Ovary (tissue), 9 donors: ENCODE results near the gene BBS9. TPM values are rescaled to one million over a fixed set of nuclear protein-coding genes. Genes with fewer than 3 reads are reported as not detected.

Experiments
- DNase-seq, 5 donors: peaks; one replicate each; pipeline ENCODE4 v3.0.0-alpha.2; 2019 to 2020
- H3K27ac ChIP-seq, 2 donors: fragments of 200-600 bp; one replicate each; pipeline versions ENCODE4 v1.5.1 to v1.8.0; 2019 to 2022
- H3K27me3 ChIP-seq: fragments of 200-600 bp; one replicate; pipeline ENCODE4 v1.8.0; 2022
- H3K36me3 ChIP-seq: fragments of 200-600 bp; sonication (generic); one replicate; pipeline ENCODE4 v1.5.1; 2019
- H3K4me1 ChIP-seq: one replicate; pipeline ENCODE4 v1.8.1; 2013; ENCODE audit warnings: mild to moderate bottlenecking, moderate library complexity; ENCODE audit not compliant: insufficient read depth
- H3K4me3 ChIP-seq: fragments of 200-600 bp; sonication (generic); one replicate; pipeline ENCODE4 v1.5.1; 2017
- H3K9me3 ChIP-seq, 2 donors: fragments of 200-600 bp in 1 of 2; sonication (generic) in 1 of 2; one replicate each; pipeline versions ENCODE4 v1.5.1 to v1.8.1; 2013 to 2019; ENCODE audit warnings: mild to moderate bottlenecking in 1 of 2, moderate library complexity in 1 of 2
- EP300 ChIP-seq: sonication (generic); formaldehyde crosslinking; IDR thresholded peaks from one replicate; pipeline ENCODE4 v1.6.1; 2017; ENCODE audit warnings: antibody characterized with exemption
- POLR2A ChIP-seq: fragments of 450-650 bp; IDR thresholded peaks from one replicate; pipeline ENCODE4 v1.6.1; 2017; ENCODE audit warnings: antibody characterized with exemption, mild to moderate bottlenecking, moderate library complexity
- WGBS, 3 donors: extraction: QIAGEN DNeasy Blood & Tissue Kit in 1 of 3; methylation state at CpG; one replicate each; pipeline versions ENCODE4 v1.1.5 to v1.1.7; 2013 to 2017; 5-methylcytosine and 5-hydroxymethylcytosine counted together
- intact Hi-C, 4 donors: fragments of 100-400 bp; cut with DNase I; formaldehyde crosslinking; loops; one replicate each; pipeline versions ENCODE4 v1.11.0 to v1.15.1; 2022 to 2023
- polyA plus RNA-seq, 2 donors: library from polyadenylated mRNA; stranded (reverse); fragments of 200-250 nt in 1 of 2; fragments of 350-450 nt in 1 of 2; fragmentation: Illumina TruSeq in 1 of 2; extraction: RNeasy Lipid Tissue Mini Kit (QIAGEN cat#74804) in 1 of 2; gene quantifications; one replicate each; pipeline ENCODE4 v1.2.3, GENCODE V29; 2013 to 2014
- total RNA-seq, 7 donors: library from RNA; depleted of rRNA in 2 of 7; stranded (reverse); fragments of >200 nt in 2 of 7; fragmentation: NEBNext Ultra II Directional in 3 of 7; extraction: Animal tissue kit (Norgen Biotek cat#: 25700) in 3 of 7; gene quantifications; one replicate each; pipeline versions ENCODE4 v1.1.0 to v1.2.4, GENCODE V29; 2016 to 2023
- TF ChIP-seq, protein P1 (sequence below), 3 donors: fragments of 450-650 bp in 2 of 3; fragments of 200-600 bp in 1 of 3; IDR thresholded peaks; one replicate each; pipeline versions ENCODE4 v1.5.1 to v1.8.0; 2016 to 2022; ENCODE audit warnings: antibody characterized with exemption in 3 of 3, mild to moderate bottlenecking in 1 of 3
- donor health status: DM: no; HTN: no; CAD: no; lungs with moderate emphysema.
- donor health status: DM: no; HTN: no; CAD: no.
- donor health status: Bipolar disorder and iron deficiency.
- donor health status: DM: yes; HTN: yes; CAD: no.
- donor health status: DM: no; HTN: no; CAD: no.
- donor health status: DM: yes; HTN: yes; CAD: no.

The BBS9 gene
- total and polyA plus RNA-seq, 9 donors = 8.1 to 42.0 (median 29.7) TPM

- no peak for DNase-seq
- Histone ChIP-seq H3K36me3 (no peaks in the 10 kb centered on the region), H3K4me3 (no peak overlapping the region), H3K4me1 (peaks cover 1% of the 10 kb centered on the region), H3K27ac (no peak overlapping the region), H3K9me3 (no peaks in the 10 kb centered on the region), H3K27me3 (no peaks in the 10 kb centered on the region)
- TF ChIP-seq, protein P1, sequence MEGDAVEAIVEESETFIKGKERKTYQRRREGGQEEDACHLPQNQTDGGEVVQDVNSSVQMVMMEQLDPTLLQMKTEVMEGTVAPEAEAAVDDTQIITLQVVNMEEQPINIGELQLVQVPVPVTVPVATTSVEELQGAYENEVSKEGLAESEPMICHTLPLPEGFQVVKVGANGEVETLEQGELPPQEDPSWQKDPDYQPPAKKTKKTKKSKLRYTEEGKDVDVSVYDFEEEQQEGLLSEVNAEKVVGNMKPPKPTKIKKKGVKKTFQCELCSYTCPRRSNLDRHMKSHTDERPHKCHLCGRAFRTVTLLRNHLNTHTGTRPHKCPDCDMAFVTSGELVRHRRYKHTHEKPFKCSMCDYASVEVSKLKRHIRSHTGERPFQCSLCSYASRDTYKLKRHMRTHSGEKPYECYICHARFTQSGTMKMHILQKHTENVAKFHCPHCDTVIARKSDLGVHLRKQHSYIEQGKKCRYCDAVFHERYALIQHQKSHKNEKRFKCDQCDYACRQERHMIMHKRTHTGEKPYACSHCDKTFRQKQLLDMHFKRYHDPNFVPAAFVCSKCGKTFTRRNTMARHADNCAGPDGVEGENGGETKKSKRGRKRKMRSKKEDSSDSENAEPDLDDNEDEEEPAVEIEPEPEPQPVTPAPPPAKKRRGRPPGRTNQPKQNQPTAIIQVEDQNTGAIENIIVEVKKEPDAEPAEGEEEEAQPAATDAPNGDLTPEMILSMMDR (IDR thresholded peaks at IDR 0.05) = no peak
- no peak for TF ChIP-seq POLR2A
- TF ChIP-seq EP300 = no peak
- WGBS, 3 donors = 26 to 42% (median 31%) methylated on average over 3 of the region's 3 CpGs
- intact Hi-C loops = no loop called here
These were observed 464.2 kb downstream of the BBS9 start for GRCh38 chr7:33593611-33594010.

DNA sequence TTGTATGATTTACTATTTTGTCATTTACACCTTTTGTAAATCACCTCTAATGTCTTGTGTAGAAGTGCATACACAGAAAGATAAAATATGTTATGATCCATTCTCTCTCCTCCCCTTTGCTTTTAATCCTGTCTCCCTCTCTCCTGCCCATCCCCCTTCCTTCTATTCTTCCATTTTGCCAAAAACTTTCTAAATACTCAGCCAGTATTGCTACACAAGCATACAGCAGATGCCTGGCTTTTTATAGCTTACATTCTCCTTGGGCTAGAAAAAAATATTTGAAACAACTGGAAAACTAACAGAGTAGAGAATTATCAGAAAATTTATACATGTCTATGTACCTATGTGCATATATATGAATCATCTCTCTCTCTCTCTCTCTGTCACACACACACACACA lies 467.3 kb downstream of the BBS9 start:
- intact Hi-C loops = no loop called here
- Histone ChIP-seq H3K27ac (no peak overlapping the region), H3K4me1 (peaks cover 1% of the 10 kb centered on the region), H3K27me3 (no peaks in the 10 kb centered on the region), H3K36me3 (no peaks in the 10 kb centered on the region), H3K9me3 (no peaks in the 10 kb centered on the region), H3K4me3 (no peak overlapping the region)
- TF ChIP-seq, protein P1 (IDR thresholded peaks at IDR 0.05) = no peak
- TF ChIP-seq EP300 (no peak), POLR2A (no peak)
- DNase-seq = no peak

- 62 to 98% (median 86%) methylated on average over 1 of the region's 1 CpG for WGBS, 3 donors
- H3K4me3 ChIP-seq = no peak overlapping the region
- H3K36me3 ChIP-seq = no peaks in the 10 kb centered on the region
- no peak overlapping the region for H3K27ac ChIP-seq
- intact Hi-C loops = no loop called here
- no peaks in the 10 kb centered on the region for H3K27me3 ChIP-seq
- TF ChIP-seq, protein P1 (IDR thresholded peaks at IDR 0.05) = no peak
- TF ChIP-seq EP300 = no peak
- no peak for TF ChIP-seq POLR2A
- H3K4me1 ChIP-seq = peaks cover 1% of the 10 kb centered on the region
- no peak for DNase-seq
- H3K9me3 ChIP-seq = no peaks in the 10 kb centered on the region
These were observed 467.8 kb downstream of the BBS9 start for GRCh38 chr7:33597181-33597580.

DNA sequence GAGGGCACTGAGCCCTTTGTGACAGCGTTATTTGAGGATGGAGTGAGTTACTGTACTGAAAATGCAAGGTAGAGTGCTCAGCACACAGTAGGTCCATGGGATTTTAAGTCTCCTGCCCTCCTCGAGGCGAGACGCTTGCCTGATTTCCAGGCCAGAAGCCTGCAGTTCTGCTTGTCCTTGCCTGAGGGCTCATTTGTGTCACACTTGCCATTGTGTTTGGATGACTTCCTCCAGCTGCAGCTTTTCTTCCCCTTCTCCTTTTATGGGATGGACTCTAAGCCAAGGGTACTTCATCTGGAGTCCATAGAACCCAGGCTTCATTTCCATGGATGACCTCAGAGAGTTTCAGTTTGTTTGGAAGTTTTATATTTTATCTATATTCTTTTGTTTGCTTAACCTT lies 471.7 kb downstream of the BBS9 start:
- no peak for DNase-seq

More for the DNA sequence above, 471.7 kb downstream of the BBS9 start:
- no peaks in the 10 kb centered on the region for H3K27me3 ChIP-seq
- H3K4me3 ChIP-seq = no peak overlapping the region
- intact Hi-C loops = no loop called here
- no peak overlapping the region for H3K27ac ChIP-seq
- H3K36me3 ChIP-seq = no peaks in the 10 kb centered on the region
- H3K9me3 ChIP-seq = no peaks in the 10 kb centered on the region
- H3K4me1 ChIP-seq = no peaks in the 10 kb centered on the region
- TF ChIP-seq, protein P1 (IDR thresholded peaks at IDR 0.05) = no peak
- TF ChIP-seq EP300 = no peak
- TF ChIP-seq POLR2A = no peak
- WGBS, 3 donors = 91 to 93% (median 93%) methylated on average over 4 of the region's 4 CpGs
